Thyroid gland (tissue), 4 donors: ENCODE results near the gene SPC25. TPM values are rescaled to one million over a fixed set of nuclear protein-coding genes. Genes with fewer than 3 reads are reported as not detected.

Experiments
- DNase-seq, 2 donors: peaks; one replicate each; pipeline ENCODE4 v3.0.0-alpha.2; 2019
- H3K27ac ChIP-seq, 3 donors: fragments of 200-600 bp; sonication (generic); 1 replicate in 2 of 3; 2 replicates in 1 of 3; pipeline ENCODE4 v1.5.1; 2016 to 2019; ENCODE audit warnings: mild to moderate bottlenecking in 1 of 3, moderate library complexity in 1 of 3
- H3K27me3 ChIP-seq: fragments of 200-600 bp; sonication (generic); one replicate; pipeline ENCODE4 v1.5.1; 2019
- H3K36me3 ChIP-seq, 2 donors: fragments of 200-600 bp; sonication (generic); one replicate each; pipeline ENCODE4 v1.5.1; 2016 to 2019
- H3K4me1 ChIP-seq, 2 donors: fragments of 200-600 bp; sonication (generic); one replicate each; pipeline ENCODE4 v1.5.1; 2017 to 2019
- H3K4me3 ChIP-seq, 3 donors: fragments of 200-600 bp; sonication (generic); replicated peaks in 1 of 3; 1 replicate in 2 of 3; 2 replicates in 1 of 3; pipeline ENCODE4 v1.5.1; 2016; ENCODE audit warnings: mild to moderate bottlenecking in 1 of 3
- H3K9me3 ChIP-seq: fragments of 200-600 bp; sonication (generic); one replicate; pipeline ENCODE4 v1.5.1; 2017
- CTCF ChIP-seq, 6 experiments: fragments of 200-600 bp in 3 of 6; fragments of 450-650 bp in 3 of 6; sonication (generic) in 3 of 6; IDR thresholded peaks; one replicate each; pipeline ENCODE4 v1.5.1; 2016 to 2019; ENCODE audit warnings: antibody characterized with exemption in 6 of 6, mild to moderate bottlenecking in 2 of 6, inconsistent platforms in 1 of 6, moderate library complexity in 1 of 6
- POLR2A ChIP-seq, 2 donors: fragments of 450-650 bp; IDR thresholded peaks; one replicate each; pipeline ENCODE4 v1.6.1; 2017; ENCODE audit warnings: antibody characterized with exemption in 2 of 2, mild to moderate bottlenecking in 2 of 2, moderate library complexity in 1 of 2
- WGBS, 2 donors: methylation state at CpG; one replicate each; pipeline ENCODE4 v1.1.5; 2017; 5-methylcytosine and 5-hydroxymethylcytosine counted together
- intact Hi-C: fragments of 100-400 bp; cut with DNase I; formaldehyde crosslinking; loops from one replicate; pipeline ENCODE4 v1.15.1; 2023
- total RNA-seq, 4 donors: library from RNA; depleted of rRNA; stranded (reverse); fragments of >200 nt; gene quantifications; one replicate each; pipeline ENCODE4 v1.2.3, GENCODE V29; 2016

The SPC25 gene
- total RNA-seq, 4 donors from 2014 or later, result 6.7 TPM; not detected in 3

- H3K27me3 ChIP-seq, result no peaks in the 10 kb centered on the region
- no peak for TF ChIP-seq POLR2A (IDR thresholded peaks at IDR 0.05)
- no peak for TF ChIP-seq CTCF (IDR thresholded peaks at IDR 0.05)
- WGBS, 2 donors, result 89 to 91% methylated on average over 8 of the region's 8 CpGs
These were observed 68.7 kb downstream of the SPC25 start for GRCh38 chr2:168821577-168821976.

More at GRCh38 chr2:168821577-168821976, 68.7 kb downstream of the SPC25 start:
- no peaks in the 10 kb centered on the region for H3K36me3 ChIP-seq
- DNase-seq, result no peak
- intact Hi-C loops, result no loop called here
- H3K27ac ChIP-seq, result no peak overlapping the region
- H3K4me3 ChIP-seq, result no peak overlapping the region
- no peaks in the 10 kb centered on the region for H3K9me3 ChIP-seq
- H3K4me1 ChIP-seq, result peaks cover 8 to 20% of the 10 kb centered on the region in 2 donors

Other genes with a start within 250 kb of the SPC25 start
- 10 to 100 TPM; 10.1 to 48.1 (median 18.0) TPM for gene NOSTRIN, start 87.8 kb downstream of the SPC25 start, total RNA-seq
- under 1 TPM in 1 of 4 donors, not detected in 3; 0.29 TPM for gene G6PC2, start 10.9 kb upstream of the SPC25 start, total RNA-seq
- 1 to 10 TPM in 1 of 4 donors, under 1 TPM in 2, not detected in 1; under 0.01 to 1.2 (median 0.11) TPM for gene ABCB11, start 140.9 kb upstream of the SPC25 start, total RNA-seq
- gene DHRS9, start 179.1 kb upstream of the SPC25 start, total RNA-seq, result under 1 TPM in 1 of 4 donors, not detected in 3; 0.54 TPM